ENCODE data around the gene ENDOU.

GRCh38 chr12:47772094-47772660 lies 46.9 kb upstream of the ENDOU start:
- no peak for TF ChIP-seq CTCF (IDR thresholded peaks at IDR 0.05)
- no peak for TF ChIP-seq POLR2A (IDR thresholded peaks at IDR 0.05)

All from ovary (tissue), 3 donors.